WTC11 (cell line): ENCODE measurements around the gene CACNA2D4. TPM values are rescaled to one million over a fixed set of nuclear protein-coding genes. Genes with fewer than 3 reads are reported as not detected.
A peak's percentile ranks its signal among the peaks of the same experiment; 100 is the strongest.

Experiments
- ATAC-seq: fragments of 200-7000 bp; cut with Tn5 transposase; 2 replicates; pipeline ENCODE4 v1.10.0; 2021; ENCODE audit warnings: mild to moderate bottlenecking, moderate library complexity
- CTCF ChIA-PET: fragments of 300-600 bp; sonication (Branson Sonifier 250); formaldehyde crosslinking; loops from one replicate; lab custom pipeline; 2021; ENCODE audit warnings: antibody characterized with exemption; lab: Charles Lee
- POLR2A ChIA-PET: fragments of 350-600 bp; sonication (Branson Sonifier 250); formaldehyde crosslinking; loops from one replicate; lab custom pipeline; 2021; ENCODE audit warnings: antibody characterized with exemption; lab: Charles Lee
- DNase-seq: peaks from one replicate; pipeline ENCODE4 v3.0.0; 2021; ENCODE audit warnings: low spot score
- H3K27ac Mint-ChIP-seq: 2 replicates; pipeline ENCODE4 v1.8.0; 2021; ENCODE audit warnings: mixed read lengths
- H3K27me3 Mint-ChIP-seq: 2 replicates; pipeline ENCODE4 v1.8.0; 2021; ENCODE audit warnings: low read depth, mild to moderate bottlenecking, moderate library complexity, mixed read lengths
- H3K36me3 Mint-ChIP-seq: 2 replicates; pipeline ENCODE4 v1.8.0; 2021; ENCODE audit warnings: mixed read lengths
- H3K4me1 Mint-ChIP-seq: 2 replicates; pipeline ENCODE4 v1.8.0; 2022; ENCODE audit warnings: mixed read lengths
- H3K4me3 Mint-ChIP-seq: 2 replicates; pipeline ENCODE4 v1.8.0; 2021; ENCODE audit warnings: mild to moderate bottlenecking, moderate library complexity, mixed read lengths
- H3K9me3 Mint-ChIP-seq: 2 replicates; pipeline ENCODE4 v1.8.0; 2021; ENCODE audit warnings: mixed read lengths
- ATF2 ChIP-seq: sonication (generic); formaldehyde crosslinking; IDR thresholded peaks from 2 replicates; pipeline ENCODE4 v1.8.1; 2022; ENCODE audit warnings: low read depth, missing genetic modification reagents, borderline replicate concordance
- CBFB ChIP-seq: sonication (generic); formaldehyde crosslinking; IDR thresholded peaks from 2 replicates; pipeline ENCODE4 v1.8.1; 2022; ENCODE audit warnings: mild to moderate bottlenecking, low read depth, missing genetic modification reagents
- CREM ChIP-seq: sonication (generic); formaldehyde crosslinking; IDR thresholded peaks from 2 replicates; pipeline ENCODE4 v1.8.1; 2022; ENCODE audit warnings: mild to moderate bottlenecking, missing genetic modification reagents, moderate library complexity
- ELF4 ChIP-seq: sonication (generic); formaldehyde crosslinking; IDR thresholded peaks from 2 replicates; pipeline ENCODE4 v1.8.1; 2022; ENCODE audit warnings: low read depth, mild to moderate bottlenecking, moderate library complexity, missing genetic modification reagents
- EMX1 ChIP-seq: fragments of 250-450 bp; sonication (Bioruptor Pico); IDR thresholded peaks from 2 replicates; pipeline ENCODE4 v1.8.0; 2021; ENCODE audit warnings: mild to moderate bottlenecking
- GABPB1 ChIP-seq: sonication (generic); formaldehyde crosslinking; IDR thresholded peaks from 2 replicates; pipeline ENCODE4 v1.8.1; 2023; ENCODE audit warnings: mild to moderate bottlenecking, missing genetic modification reagents
- IRF2 ChIP-seq: sonication (generic); formaldehyde crosslinking; IDR thresholded peaks from 2 replicates; pipeline ENCODE4 v1.8.0; 2022; ENCODE audit warnings: low read depth, missing genetic modification reagents, borderline replicate concordance
- MXD4 ChIP-seq: fragments of 250-450 bp; sonication (Bioruptor Pico); IDR thresholded peaks from 2 replicates; pipeline ENCODE4 v1.8.0; 2021; ENCODE audit warnings: mild to moderate bottlenecking, moderate library complexity, borderline replicate concordance
- NFYB ChIP-seq: sonication (generic); formaldehyde crosslinking; conservative IDR thresholded peaks from 2 replicates; pipeline ENCODE4 v1.8.0; 2022; ENCODE audit warnings: low read depth, missing genetic modification reagents
- STAT6 ChIP-seq: sonication (generic); formaldehyde crosslinking; conservative IDR thresholded peaks from 2 replicates; pipeline ENCODE4 v1.8.1; 2023; ENCODE audit warnings: mild to moderate bottlenecking, low read depth, missing genetic modification reagents, moderate library complexity
- ZNF423 ChIP-seq: fragments of 250-450 bp; sonication (Bioruptor Pico); IDR thresholded peaks from 2 replicates; pipeline ENCODE4 v2.1.2; 2022; ENCODE audit warnings: mild to moderate bottlenecking, moderate library complexity
- ZNF671 ChIP-seq: fragments of 250-450 bp; sonication (Bioruptor Pico); IDR thresholded peaks from 2 replicates; pipeline ENCODE4 v1.8.0; 2021; ENCODE audit warnings: mild to moderate bottlenecking
- total RNA-seq: library from RNA; stranded (reverse); gene quantifications from 3 replicates; pipeline ENCODE4 v1.2.3, GENCODE V29; 2021
- TF ChIP-seq, protein P1 (sequence below): sonication (generic); formaldehyde crosslinking; IDR thresholded peaks from 2 replicates; pipeline ENCODE4 v1.8.0; 2022; ENCODE audit warnings: mild to moderate bottlenecking, missing genetic modification reagents
- TF ChIP-seq, protein P2 (sequence below): fragments of 250-450 bp; sonication (Bioruptor Pico); conservative IDR thresholded peaks from 2 replicates; pipeline ENCODE4 v1.9.0; 2021; ENCODE audit warnings: mild to moderate bottlenecking
- TF ChIP-seq, protein P3 (sequence below): fragments of 250-450 bp; sonication (Bioruptor Pico); IDR thresholded peaks from 2 replicates; pipeline ENCODE4 v1.9.0; 2021; ENCODE audit warnings: moderate library complexity, mild to moderate bottlenecking, inconsistent platforms, borderline replicate concordance
- TF ChIP-seq, protein P4 (sequence below): sonication (generic); formaldehyde crosslinking; IDR thresholded peaks from 2 replicates; pipeline ENCODE4 v1.8.0; 2023; ENCODE audit warnings: mild to moderate bottlenecking, missing genetic modification reagents

Gene CACNA2D4
- total RNA-seq, 1 experiment from 2014 or later, result 0.04 TPM

DNA sequence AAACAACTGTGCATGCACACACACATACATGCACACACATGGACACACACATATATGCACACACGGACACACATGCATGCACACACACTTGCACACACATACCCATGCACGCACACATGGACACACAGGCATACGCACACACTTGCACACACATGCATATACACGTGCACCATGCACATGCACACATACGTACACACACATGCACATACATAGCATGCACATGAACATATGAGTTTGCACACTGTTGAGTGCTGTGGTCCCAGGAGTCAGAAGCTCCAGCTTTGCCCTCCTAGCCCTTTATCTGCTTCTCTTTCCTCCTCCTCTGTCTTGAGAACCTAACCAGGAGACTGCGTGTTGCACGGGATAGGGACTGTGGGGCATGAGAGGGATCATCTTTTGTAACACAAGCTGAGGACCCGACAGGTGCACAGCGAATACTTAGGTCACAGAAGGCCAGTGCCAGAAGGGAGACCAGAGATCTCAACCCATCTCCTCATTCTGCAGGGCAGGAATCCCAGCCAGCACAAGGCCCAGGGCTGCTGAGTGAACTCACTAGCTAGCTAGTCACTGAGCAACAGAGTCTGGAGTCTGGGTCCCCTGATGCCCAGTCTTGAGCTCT lies 101.6 kb downstream of the CACNA2D4 start (continued):
- TF ChIP-seq NFYB (CRISPR knock-in tag), result no peak
- TF ChIP-seq EMX1 (CRISPR knock-in tag), result no peak
- TF ChIP-seq, protein P1, sequence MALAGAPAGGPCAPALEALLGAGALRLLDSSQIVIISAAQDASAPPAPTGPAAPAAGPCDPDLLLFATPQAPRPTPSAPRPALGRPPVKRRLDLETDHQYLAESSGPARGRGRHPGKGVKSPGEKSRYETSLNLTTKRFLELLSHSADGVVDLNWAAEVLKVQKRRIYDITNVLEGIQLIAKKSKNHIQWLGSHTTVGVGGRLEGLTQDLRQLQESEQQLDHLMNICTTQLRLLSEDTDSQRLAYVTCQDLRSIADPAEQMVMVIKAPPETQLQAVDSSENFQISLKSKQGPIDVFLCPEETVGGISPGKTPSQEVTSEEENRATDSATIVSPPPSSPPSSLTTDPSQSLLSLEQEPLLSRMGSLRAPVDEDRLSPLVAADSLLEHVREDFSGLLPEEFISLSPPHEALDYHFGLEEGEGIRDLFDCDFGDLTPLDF (CRISPR knock-in tag), result no peak

DNA sequence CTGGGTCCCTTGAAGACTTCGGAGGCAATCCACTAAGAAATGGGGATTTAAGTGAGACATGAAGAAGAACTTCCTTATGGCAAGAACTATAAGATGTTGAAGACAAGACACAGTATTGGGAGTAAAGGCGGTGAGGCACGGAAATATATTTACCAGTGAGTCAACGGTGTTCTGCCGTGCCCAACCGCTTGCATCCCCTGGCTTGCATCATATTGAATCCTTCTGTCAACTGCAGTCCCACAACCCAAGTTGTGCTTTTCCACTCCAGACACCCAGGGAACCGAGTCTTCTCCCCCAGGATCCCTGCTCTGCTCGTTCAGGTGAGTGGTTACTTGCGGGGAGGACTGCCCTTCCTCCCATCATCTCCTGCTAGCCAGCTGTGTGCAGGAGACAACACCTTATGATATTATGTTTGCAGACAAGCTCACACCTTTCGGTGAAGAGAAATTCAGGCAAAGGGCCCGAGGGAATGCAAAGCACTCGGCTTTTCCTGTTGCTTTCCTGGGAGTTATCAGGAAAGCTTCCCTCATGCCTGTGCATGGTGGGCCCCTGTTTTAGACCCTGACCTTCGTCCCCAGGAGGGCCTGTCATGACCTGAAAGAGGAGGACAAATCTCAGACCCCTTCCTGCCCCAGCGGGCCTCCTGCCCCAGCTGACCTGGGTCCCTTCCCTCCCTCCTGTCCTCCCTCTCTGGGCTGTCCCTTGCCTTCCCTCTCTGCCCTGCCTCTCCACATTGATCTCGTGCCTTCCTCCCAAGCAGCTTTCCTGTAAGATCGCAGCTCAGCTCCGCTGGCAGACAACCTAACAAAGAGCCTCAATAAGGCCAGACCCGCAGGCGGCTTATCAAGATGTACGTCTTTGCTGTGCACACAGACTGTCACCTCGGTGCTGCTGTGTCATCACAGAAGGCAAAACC lies 102.4 kb downstream of the CACNA2D4 start:
- no peak overlapping the region for H3K27ac Mint-ChIP-seq
- peaks cover 20% of the 10 kb centered on the region for H3K27me3 Mint-ChIP-seq
- peaks cover 5% of the 10 kb centered on the region; the same call in 1 of the 2 replicates for H3K9me3 Mint-ChIP-seq
- no peaks in the 10 kb centered on the region for H3K36me3 Mint-ChIP-seq
- DNase-seq (no peak), ATAC-seq (no peak)
- ChIA-PET POLR2A (no interaction called here), CTCF (no interaction called here)
- H3K4me1 Mint-ChIP-seq, result peaks cover 15% of the 10 kb centered on the region
- H3K4me3 Mint-ChIP-seq, result no peak overlapping the region
- TF ChIP-seq, protein P2, sequence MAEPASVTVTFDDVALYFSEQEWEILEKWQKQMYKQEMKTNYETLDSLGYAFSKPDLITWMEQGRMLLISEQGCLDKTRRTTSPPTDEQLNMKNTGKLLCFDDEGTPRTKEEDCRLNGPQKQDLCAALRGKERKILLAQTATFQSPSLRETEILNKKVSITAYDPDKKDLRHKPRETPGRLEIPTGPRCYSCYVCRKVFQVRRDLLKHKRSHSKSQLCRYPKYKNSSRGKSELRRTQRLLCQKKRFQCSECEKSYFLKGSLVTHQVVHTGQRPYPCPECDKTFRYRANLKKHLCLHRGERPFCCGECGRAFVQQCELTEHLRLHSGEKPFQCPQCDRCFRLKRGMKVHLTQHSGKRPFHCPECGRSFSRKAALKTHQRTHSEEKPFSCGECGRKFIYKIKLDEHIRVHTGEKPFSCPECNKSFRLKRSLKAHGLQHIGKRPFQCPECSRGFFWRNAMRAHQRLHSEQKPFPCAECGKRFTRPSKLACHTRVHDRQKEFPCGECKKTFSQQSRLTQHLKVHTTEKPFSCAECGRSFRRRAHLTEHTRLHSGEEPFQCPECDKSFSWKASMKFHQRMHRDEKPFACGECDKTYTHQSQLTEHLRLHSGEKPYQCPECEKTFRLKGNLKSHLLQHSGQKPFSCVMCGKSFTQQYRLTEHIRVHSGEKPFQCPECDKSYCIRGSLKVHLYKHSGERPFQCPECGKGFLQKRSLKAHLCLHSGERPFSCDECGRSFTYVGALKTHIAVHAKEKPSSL (CRISPR knock-in tag), result no peak
- TF ChIP-seq GABPB1 (CRISPR knock-in tag), result peak; percentile 86
- TF ChIP-seq ATF2 (CRISPR knock-in tag), result no peak
- no peak for TF ChIP-seq STAT6 (CRISPR knock-in tag)

DNA sequence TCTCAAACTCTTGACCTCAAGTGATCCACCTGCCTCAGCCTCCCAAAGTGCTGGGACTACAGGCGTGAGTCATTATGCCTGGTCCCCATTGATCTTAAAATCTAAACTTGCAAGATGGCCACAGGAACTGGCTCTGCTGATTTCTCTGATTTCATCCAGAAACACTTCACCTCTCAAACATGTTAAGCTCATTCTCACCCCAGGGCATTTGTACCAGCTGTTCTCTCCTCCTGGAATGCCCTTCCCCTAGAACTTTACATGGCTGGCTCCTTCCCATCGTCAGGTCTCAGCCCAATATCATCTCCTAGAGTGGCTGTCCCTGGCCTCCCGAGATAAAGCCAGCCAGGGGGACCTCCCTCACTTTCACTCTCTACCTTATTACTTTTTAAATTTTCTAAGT lies 103.3 kb downstream of the CACNA2D4 start:
- peaks cover 5% of the 10 kb centered on the region; the same call in 1 of the 2 replicates for H3K9me3 Mint-ChIP-seq
- TF ChIP-seq MXD4 (CRISPR knock-in tag) (no peak), ELF4 (CRISPR knock-in tag) (no peak)
- ChIA-PET CTCF (no interaction called here), POLR2A (no interaction called here)
- DNase-seq (no peak), ATAC-seq (no peak)
- H3K4me1 Mint-ChIP-seq, result peaks cover 6% of the 10 kb centered on the region
- no peak overlapping the region for H3K4me3 Mint-ChIP-seq
- H3K27ac Mint-ChIP-seq, result no peak overlapping the region
- H3K27me3 Mint-ChIP-seq, result peaks cover 10% of the 10 kb centered on the region
- H3K36me3 Mint-ChIP-seq, result no peaks in the 10 kb centered on the region

- no peak for DNase-seq
- CTCF ChIA-PET, result interaction anchor here (1.2 kb wide), 1 partner anchor 126 kb away, joined by 4 read pairs; no protein-coding TSS in a partner anchor
- H3K4me1 Mint-ChIP-seq, result no peaks in the 10 kb centered on the region
- H3K36me3 Mint-ChIP-seq, result no peaks in the 10 kb centered on the region
- no peak overlapping the region for H3K4me3 Mint-ChIP-seq
- POLR2A ChIA-PET, result no interaction called here
- peaks cover 2% of the 10 kb centered on the region for H3K27me3 Mint-ChIP-seq
- H3K27ac Mint-ChIP-seq, result no peak overlapping the region
- no peak for ATAC-seq
- peaks cover 5% of the 10 kb centered on the region; the same call in 1 of the 2 replicates for H3K9me3 Mint-ChIP-seq
- TF ChIP-seq IRF2 (CRISPR knock-in tag), result no peak
- TF ChIP-seq, protein P3, sequence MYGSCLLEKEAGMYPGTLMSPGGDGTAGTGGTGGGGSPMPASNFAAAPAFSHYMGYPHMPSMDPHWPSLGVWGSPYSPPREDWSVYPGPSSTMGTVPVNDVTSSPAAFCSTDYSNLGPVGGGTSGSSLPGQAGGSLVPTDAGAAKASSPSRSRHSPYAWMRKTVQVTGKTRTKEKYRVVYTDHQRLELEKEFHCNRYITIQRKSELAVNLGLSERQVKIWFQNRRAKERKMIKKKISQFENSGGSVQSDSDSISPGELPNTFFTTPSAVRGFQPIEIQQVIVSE (CRISPR knock-in tag), result no peak
- TF ChIP-seq ZNF671 (CRISPR knock-in tag), result no peak
- TF ChIP-seq, protein P4, sequence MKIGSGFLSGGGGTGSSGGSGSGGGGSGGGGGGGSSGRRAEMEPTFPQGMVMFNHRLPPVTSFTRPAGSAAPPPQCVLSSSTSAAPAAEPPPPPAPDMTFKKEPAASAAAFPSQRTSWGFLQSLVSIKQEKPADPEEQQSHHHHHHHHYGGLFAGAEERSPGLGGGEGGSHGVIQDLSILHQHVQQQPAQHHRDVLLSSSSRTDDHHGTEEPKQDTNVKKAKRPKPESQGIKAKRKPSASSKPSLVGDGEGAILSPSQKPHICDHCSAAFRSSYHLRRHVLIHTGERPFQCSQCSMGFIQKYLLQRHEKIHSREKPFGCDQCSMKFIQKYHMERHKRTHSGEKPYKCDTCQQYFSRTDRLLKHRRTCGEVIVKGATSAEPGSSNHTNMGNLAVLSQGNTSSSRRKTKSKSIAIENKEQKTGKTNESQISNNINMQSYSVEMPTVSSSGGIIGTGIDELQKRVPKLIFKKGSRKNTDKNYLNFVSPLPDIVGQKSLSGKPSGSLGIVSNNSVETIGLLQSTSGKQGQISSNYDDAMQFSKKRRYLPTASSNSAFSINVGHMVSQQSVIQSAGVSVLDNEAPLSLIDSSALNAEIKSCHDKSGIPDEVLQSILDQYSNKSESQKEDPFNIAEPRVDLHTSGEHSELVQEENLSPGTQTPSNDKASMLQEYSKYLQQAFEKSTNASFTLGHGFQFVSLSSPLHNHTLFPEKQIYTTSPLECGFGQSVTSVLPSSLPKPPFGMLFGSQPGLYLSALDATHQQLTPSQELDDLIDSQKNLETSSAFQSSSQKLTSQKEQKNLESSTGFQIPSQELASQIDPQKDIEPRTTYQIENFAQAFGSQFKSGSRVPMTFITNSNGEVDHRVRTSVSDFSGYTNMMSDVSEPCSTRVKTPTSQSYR (CRISPR knock-in tag), result no peak
- TF ChIP-seq CREM (CRISPR knock-in tag), result no peak
- TF ChIP-seq ZNF423, result no peak
- TF ChIP-seq CBFB (CRISPR knock-in tag), result no peak
Measured at GRCh38 chr12:1814266-1814665, 104.2 kb downstream of the CACNA2D4 start.
